ENCODE data around the gene ZBTB7B. TPM values are rescaled to one million over a fixed set of nuclear protein-coding genes. Genes with fewer than 3 reads are reported as not detected.
A peak's percentile ranks its signal among the peaks of the same experiment; 100 is the strongest.

ZBTB7B gene
- total and polyA plus RNA-seq, 9 of the 15 experiments (the other 6 are each of a cell fraction or from before 2014, with no cell fraction given), result 0.04 to 46.5 (median 15.2) TPM

DNA sequence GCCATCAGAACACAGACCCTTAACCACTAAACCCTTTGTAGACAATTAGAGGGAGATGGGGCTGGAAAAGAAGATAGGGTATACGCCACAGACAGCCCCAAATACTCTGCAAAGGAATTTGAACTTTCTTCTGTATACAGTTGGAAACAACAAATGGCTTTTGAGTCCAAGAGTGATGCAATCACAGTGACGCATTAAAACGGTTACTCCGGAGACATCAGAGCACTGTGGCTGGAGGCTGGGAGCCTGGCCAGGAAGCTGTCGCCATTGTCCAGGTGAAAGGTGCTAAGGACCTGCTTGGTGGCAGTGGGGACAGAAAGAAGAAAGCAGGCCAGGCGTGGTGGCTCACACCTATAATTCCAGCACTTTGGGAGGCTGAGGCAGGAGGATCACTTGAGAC is 15.3 kb upstream of the ZBTB7B start:
- Histone ChIP-seq H3K4me2 (ENCODE audit: insufficient read depth, low read length) (no peak overlapping the region), H3K9ac (ENCODE audit: insufficient read depth in 1 of 2, low read depth in 2 of 2, low read length in 2 of 2) (no peak overlapping the region), H3K9me3 (replicated peaks; ENCODE audit: control insufficient read depth, insufficient read depth, low read depth, low read length) (no peaks in the 10 kb centered on the region), H3K9me1 (ENCODE audit: control insufficient read depth, insufficient read depth, low read length) (no peaks in the 10 kb centered on the region), H3K27me3 (ENCODE audit: control insufficient read depth in 2 of 2, insufficient read depth in 2 of 2, low read length in 2 of 2) (no peaks in the 10 kb centered on the region), H3K4me1 (replicated peaks in 1 of 2; ENCODE audit: control insufficient read depth in 2 of 2, insufficient read depth in 2 of 2, low read length in 2 of 2) (peaks cover under 1 to 30% of the 10 kb centered on the region in 2 experiments; a peak in 3 of 5 replicates), H2AFZ (ENCODE audit: low read depth, low read length) (no peak overlapping the region), H3K36me3 (ENCODE audit: control insufficient read depth, insufficient read depth, low read length) (peaks cover 50% of the 10 kb centered on the region), H3K27ac (ENCODE audit: extremely low read depth, low read depth, low read length) (no peak overlapping the region), H3K79me2 (ENCODE audit: control insufficient read depth, insufficient read depth, low read length) (peaks cover 67% of the 10 kb centered on the region), H4K20me1 (replicated peaks; ENCODE audit: control insufficient read depth, insufficient read depth, low read length) (no peaks in the 10 kb centered on the region; the same call in 1 of the 2 replicates), H3K4me3 (no peak overlapping the region)
- DNase-seq (ENCODE audit: extremely low read depth in 1 of 4, low spot score in 3 of 4), result no peak
- intact Hi-C loops (cut with micrococcal nuclease), result no loop called here
- in situ Hi-C loops (cut with MboI), result no loop called here
- ChIA-PET POLR2A (interaction anchor here (0.6 to 1.1 kb wide), 3 partner anchors 10 to 97 kb away, joined by 3 to 4 read pairs (median 3); partner anchors contain the start of gene CKS1B), CTCF (ENCODE audit: low intra/inter-chr PET ratio) (no interaction called here)
- no TSS peak for BruUV-seq (replicated peaks)
- WGBS (ENCODE audit: insufficient coverage, low coverage, missing lambda C conversion rate), result 82% methylated on average over 6 of the region's 6 CpGs
- FAIRE-seq, result no peak
- no peak for ATAC-seq
- TF ChIP-seq ZKSCAN8 (CRISPR knock-in tag; IDR thresholded peaks at IDR 0.05) (peak; percentile 88), ZC3H11A (IDR thresholded peaks at IDR 0.05; ENCODE audit: low read depth, low read length) (no peak), ZNF121 (CRISPR knock-in tag; conservative IDR thresholded peaks at IDR 0.05) (0 out of 2 replicates have a peak, but pooled peaks have one; percentile 22), TAF1 (IDR thresholded peaks at IDR 0.05; ENCODE audit: control insufficient read depth, extremely low read depth, insufficient read depth, low read length, severe bottlenecking) (no peak), JUND (IDR thresholded peaks at IDR 0.05; ENCODE audit: borderline replicate concordance, low read depth, low read length) (no peak), JUND (tag; IDR thresholded peaks at IDR 0.05; ENCODE audit: borderline replicate concordance, low read depth, low read length) (no peak), ZNF778 (CRISPR knock-in tag; IDR thresholded peaks at IDR 0.05) (no peak), ZSCAN32 (CRISPR knock-in tag; IDR thresholded peaks at IDR 0.05) (0 out of 2 replicates have a peak, but pooled peaks have one; percentile 12), CEBPG (CRISPR knock-in tag; IDR thresholded peaks at IDR 0.05) (no peak), CEBPG (tag; conservative IDR thresholded peaks at IDR 0.05 in 1 of 2, IDR thresholded peaks at IDR 0.05 in 1 of 2) (peak; percentile 72 to 74; a peak in 3 of 4 replicates), STAG1 (CRISPR knock-in tag; IDR thresholded peaks at IDR 0.05; ENCODE audit: borderline replicate concordance) (no peak), CEBPB (tag; IDR thresholded peaks at IDR 0.05) (peak; percentile 72), BRF1 (IDR thresholded peaks at IDR 0.05; ENCODE audit: borderline replicate concordance, extremely low read depth, insufficient read length) (no peak)
- TF ChIP-seq, protein P1, sequence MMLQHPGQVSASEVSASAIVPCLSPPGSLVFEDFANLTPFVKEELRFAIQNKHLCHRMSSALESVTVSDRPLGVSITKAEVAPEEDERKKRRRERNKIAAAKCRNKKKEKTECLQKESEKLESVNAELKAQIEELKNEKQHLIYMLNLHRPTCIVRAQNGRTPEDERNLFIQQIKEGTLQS (IDR thresholded peaks at IDR 0.05), result peak; percentile 71
- TF ChIP-seq, protein P1 (CRISPR knock-in tag; conservative IDR thresholded peaks at IDR 0.05), result no peak
- TF ChIP-seq, protein P2, sequence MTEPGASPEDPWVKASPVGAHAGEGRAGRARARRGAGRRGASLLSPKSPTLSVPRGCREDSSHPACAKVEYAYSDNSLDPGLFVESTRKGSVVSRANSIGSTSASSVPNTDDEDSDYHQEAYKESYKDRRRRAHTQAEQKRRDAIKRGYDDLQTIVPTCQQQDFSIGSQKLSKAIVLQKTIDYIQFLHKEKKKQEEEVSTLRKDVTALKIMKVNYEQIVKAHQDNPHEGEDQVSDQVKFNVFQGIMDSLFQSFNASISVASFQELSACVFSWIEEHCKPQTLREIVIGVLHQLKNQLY (CRISPR knock-in tag; conservative IDR thresholded peaks at IDR 0.05), result no peak
- TF ChIP-seq, protein P3, sequence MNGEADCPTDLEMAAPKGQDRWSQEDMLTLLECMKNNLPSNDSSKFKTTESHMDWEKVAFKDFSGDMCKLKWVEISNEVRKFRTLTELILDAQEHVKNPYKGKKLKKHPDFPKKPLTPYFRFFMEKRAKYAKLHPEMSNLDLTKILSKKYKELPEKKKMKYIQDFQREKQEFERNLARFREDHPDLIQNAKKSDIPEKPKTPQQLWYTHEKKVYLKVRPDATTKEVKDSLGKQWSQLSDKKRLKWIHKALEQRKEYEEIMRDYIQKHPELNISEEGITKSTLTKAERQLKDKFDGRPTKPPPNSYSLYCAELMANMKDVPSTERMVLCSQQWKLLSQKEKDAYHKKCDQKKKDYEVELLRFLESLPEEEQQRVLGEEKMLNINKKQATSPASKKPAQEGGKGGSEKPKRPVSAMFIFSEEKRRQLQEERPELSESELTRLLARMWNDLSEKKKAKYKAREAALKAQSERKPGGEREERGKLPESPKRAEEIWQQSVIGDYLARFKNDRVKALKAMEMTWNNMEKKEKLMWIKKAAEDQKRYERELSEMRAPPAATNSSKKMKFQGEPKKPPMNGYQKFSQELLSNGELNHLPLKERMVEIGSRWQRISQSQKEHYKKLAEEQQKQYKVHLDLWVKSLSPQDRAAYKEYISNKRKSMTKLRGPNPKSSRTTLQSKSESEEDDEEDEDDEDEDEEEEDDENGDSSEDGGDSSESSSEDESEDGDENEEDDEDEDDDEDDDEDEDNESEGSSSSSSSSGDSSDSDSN (IDR thresholded peaks at IDR 0.05; ENCODE audit: borderline replicate concordance in 1 of 2, low read depth in 2 of 2, low read length in 2 of 2), result no peak
- TF ChIP-seq, protein P4, sequence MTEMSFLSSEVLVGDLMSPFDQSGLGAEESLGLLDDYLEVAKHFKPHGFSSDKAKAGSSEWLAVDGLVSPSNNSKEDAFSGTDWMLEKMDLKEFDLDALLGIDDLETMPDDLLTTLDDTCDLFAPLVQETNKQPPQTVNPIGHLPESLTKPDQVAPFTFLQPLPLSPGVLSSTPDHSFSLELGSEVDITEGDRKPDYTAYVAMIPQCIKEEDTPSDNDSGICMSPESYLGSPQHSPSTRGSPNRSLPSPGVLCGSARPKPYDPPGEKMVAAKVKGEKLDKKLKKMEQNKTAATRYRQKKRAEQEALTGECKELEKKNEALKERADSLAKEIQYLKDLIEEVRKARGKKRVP (CRISPR knock-in tag; IDR thresholded peaks at IDR 0.05), result 0 out of 2 replicates have a peak, but pooled peaks have one; percentile 20

All from K562 (cell line).